HG03060 (cell line): ENCODE results near the gene FRYL.
"Not testable (repeated sequence)": the region's sequence is repeated elsewhere in the genome, so short reads cannot be mapped to it uniquely, and the experiment has no call there.

Experiments
- ATAC-seq: cut with Tn5 transposase; IDR thresholded peaks from one replicate; pipeline ENCODE4 v1.9.1; 2021; ENCODE audit warnings: low read depth, moderate number of reproducible peaks; ENCODE audit not compliant: unreplicated experiment

FRYL gene

GRCh38 chr4:48779998-48780864 is at the start of gene FRYL:
Gene FRYL, minus strand, starts transcription at chr4:48780279. Its CDS starts 145,869 bp downstream, at chr4:48634410.
- ATAC-seq = peak; percentile 84

- ATAC-seq = no peak
Observed at GRCh38 chr4:48827622-48828021, 47.5 kb upstream of the FRYL start.

GRCh38 chr4:48821431-48821830 is 41.4 kb upstream of the FRYL start:
- not testable (repeated sequence) for ATAC-seq

GRCh38 chr4:48816971-48817370 is 36.9 kb upstream of the FRYL start:
- no peak for ATAC-seq

- ATAC-seq = not testable (repeated sequence)
Observed at GRCh38 chr4:48816297-48816696, 36.2 kb upstream of the FRYL start.

- no peak for ATAC-seq
Observed at GRCh38 chr4:48815483-48815882, 35.4 kb upstream of the FRYL start.

GRCh38 chr4:48813964-48814363 is 33.9 kb upstream of the FRYL start:
- no peak for ATAC-seq

GRCh38 chr4:48812866-48813265 is 32.8 kb upstream of the FRYL start:
- no peak for ATAC-seq

GRCh38 chr4:48804584-48805301 is 24.7 kb upstream of the FRYL start:
- no peak for ATAC-seq

GRCh38 chr4:48801016-48801715 is 21.1 kb upstream of the FRYL start:
- ATAC-seq = no peak

GRCh38 chr4:48800155-48800554 is 20.1 kb upstream of the FRYL start:
- ATAC-seq = not testable (repeated sequence)

GRCh38 chr4:48799157-48799556 is 19.1 kb upstream of the FRYL start:
- no peak for ATAC-seq

- ATAC-seq = no peak
Observed at GRCh38 chr4:48798117-48798516, 18.0 kb upstream of the FRYL start.

GRCh38 chr4:48796927-48797679 is 17.0 kb upstream of the FRYL start:
- no peak for ATAC-seq

GRCh38 chr4:48796191-48796926 is 16.3 kb upstream of the FRYL start:
- ATAC-seq = no peak

GRCh38 chr4:48795108-48795507 is 15.0 kb upstream of the FRYL start:
- no peak for ATAC-seq

GRCh38 chr4:48792348-48793006 is 12.4 kb upstream of the FRYL start:
- no peak for ATAC-seq

- ATAC-seq = no peak
Observed at GRCh38 chr4:48791313-48791712, 11.2 kb upstream of the FRYL start.

- ATAC-seq = no peak
Observed at GRCh38 chr4:48790561-48790960, 10.5 kb upstream of the FRYL start.
